Activated T-cell treated with anti-CD3 and anti-CD28 coated beads for 48 hours (primary cell): ENCODE measurements around the gene SP8.

Experiments used
- DNase-seq: peaks from one replicate; pipeline ENCODE4 v3.0.0-alpha.2; 2020; ENCODE audit warnings: low read depth

Gene SP8

DNA sequence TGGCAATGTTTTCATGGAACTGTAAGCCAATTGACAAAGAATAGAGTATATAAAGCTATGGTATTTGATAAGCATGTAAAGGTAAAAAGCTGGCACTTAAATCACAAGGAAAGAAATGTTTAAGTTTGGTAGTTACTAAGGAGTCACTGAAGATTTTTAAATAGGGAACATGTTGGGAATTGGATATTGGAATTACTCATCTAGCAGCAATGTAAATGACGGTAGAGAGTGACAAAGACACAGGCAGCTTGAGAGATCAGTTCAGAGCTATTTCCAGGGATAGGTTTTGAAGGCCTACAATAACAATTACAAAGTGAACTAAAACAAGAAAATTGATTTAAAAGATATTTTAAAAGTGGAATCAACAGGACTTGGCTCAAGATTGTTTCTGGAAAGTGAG lies 36.8 kb downstream of the SP8 start:
- no peak for DNase-seq

DNA sequence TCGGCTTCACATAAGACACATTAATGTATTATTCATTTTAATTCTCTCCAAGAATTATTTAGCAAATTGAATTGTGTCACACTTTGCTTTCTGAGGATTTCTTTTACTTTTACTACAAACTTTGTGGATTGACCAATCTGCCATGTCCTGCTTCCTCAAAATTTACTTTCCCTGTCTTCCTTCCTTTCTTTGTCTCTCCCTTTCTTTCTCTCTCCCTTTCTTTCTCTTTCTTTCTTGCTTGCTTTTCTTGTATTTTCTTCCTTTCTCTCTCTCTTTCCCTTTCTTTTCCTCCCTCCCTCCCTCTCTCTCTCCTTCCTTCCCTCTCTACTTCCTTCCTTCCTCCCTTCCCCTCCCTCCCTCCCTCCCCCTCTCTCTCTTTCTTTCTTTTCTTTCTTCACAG lies 37.8 kb downstream of the SP8 start:
- DNase-seq, result no peak

DNA sequence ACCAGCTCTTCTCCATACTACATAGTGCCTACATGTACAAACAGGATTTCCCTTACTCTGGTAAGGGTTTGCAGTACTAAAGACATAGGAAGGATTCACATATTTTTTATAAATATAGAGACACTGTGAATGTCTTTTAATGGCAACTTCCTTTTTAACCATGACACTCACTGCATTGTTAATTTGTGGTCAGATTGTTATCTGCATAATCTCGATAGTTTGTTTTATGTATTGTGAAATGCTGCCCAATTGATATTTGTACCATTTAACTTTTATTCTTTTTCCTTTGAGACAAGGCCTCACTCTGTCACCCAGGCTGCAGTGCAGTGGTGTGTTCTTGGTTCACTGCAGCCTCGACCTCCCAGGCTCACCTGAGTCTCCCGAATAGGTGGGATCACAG lies 39.7 kb downstream of the SP8 start:
- DNase-seq, result no peak

DNA sequence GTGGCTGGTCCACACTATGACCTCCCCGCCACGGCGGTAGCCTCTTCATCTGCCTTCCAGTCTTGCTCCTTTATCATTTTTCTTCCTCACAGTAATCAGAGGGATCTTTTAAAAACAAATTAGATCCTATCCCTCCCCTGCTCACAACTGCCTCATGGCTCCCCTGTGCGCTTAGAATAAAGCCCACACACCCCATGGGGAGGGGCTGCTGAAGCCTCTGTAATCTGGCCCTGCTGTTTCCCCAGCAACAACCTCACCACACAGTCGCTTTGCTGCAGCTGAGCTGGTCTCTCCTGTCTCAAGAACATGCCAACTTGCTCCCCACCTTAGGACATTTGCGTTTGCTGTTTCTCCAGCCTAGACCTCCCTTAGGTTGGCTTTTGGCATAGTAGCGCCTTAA lies 41.0 kb downstream of the SP8 start:
- no peak for DNase-seq

DNA sequence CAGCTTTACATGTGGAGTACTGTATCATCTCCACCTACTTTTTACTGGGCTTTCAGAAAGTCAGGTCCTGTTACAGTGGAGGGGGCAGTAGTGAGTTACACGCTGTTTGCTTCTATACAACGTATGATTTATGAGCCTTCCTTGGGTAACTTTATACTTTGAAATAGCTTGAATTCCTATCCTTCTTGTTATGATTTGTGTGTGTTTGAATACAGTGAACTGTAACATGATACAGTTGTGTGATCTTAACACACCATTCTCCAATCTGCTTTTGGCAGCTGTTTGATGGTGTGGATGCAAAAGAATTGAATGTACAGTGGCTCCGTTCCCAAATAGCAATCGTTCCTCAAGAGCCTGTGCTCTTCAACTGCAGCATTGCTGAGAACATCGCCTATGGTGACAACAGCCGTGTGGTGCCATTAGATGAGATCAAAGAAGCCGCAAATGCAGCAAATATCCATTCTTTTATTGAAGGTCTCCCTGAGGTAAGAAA lies 41.7 kb downstream of the SP8 start:
- no peak for DNase-seq

DNA sequence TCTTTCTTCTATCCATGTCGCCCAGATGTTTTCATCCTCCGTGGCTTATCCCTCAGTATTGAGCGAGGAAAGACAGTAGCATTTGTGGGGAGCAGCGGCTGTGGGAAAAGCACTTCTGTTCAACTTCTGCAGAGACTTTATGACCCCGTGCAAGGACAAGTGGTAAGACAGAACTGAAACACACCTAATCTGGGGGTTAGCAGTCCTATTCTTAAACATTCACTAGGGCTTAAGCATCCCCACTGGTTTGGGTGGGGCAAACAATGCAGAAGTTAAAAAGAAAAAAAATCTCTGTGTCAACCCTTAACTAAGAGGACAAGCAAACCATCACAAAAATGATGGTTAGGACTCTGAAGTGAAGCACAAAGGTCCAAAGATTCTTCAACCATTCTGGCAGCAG lies 43.8 kb downstream of the SP8 start:
- DNase-seq, result no peak

DNA sequence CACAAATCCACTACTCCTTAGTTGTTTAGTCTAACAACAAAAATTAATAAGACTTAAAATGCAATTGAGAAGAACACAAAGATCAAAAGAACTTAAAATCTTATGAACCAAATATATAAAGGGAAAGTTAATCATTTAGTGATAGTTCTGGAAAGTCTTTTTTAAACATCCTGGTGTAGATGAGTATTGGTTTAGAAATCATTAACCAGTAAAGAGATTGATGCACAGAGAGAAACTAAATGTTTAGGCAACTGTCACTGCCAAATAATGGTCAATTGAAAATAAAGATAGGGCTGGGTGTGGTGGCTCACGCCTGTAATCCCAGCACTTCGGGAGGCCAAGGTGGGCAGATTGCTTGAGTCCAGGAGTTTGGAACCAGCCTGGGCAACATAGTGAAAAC lies 44.9 kb downstream of the SP8 start:
- no peak for DNase-seq

DNA sequence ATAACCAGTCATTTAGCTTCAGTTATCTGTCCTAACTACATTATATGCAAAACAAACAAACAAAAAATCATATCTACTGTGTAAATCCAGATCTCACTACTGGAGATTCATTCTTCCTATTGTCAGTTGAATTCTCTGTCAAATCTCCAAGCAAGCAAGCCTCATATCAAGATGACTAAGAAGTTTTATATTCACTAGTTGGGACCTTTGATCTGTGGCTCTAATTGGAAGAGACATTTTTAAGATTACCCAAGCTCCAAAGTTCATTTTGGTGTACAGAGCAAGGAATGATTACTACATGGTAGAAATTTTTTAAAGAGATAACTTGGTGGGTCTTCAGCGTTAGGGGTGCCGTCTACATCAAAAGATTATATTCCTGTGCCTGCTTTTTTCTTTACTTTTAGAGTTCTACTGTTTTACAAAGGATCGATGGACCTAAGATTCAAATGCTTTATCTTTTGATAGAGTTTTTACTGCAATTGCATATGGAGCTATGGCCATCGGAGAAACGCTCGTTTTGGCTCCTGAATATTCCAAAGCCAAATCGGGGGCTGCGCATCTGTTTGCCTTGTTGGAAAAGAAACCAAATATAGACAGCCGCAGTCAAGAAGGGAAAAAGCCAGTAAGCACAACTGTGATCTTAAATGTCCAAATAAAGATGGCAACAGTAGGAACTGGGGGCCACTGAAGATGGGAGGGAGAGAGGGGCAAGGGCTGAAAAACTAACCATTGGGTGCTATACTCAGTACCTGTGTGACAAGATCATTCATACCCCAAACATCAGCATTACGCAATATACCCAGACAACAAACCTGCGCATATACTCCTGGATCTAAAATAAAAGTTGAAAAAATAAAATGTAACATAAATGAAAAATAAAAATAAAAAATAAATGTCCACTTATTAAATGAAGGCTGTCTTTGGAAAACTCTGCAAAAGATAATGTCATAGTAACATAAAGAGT lies 47.9 kb downstream of the SP8 start:
- no peak for DNase-seq

DNA sequence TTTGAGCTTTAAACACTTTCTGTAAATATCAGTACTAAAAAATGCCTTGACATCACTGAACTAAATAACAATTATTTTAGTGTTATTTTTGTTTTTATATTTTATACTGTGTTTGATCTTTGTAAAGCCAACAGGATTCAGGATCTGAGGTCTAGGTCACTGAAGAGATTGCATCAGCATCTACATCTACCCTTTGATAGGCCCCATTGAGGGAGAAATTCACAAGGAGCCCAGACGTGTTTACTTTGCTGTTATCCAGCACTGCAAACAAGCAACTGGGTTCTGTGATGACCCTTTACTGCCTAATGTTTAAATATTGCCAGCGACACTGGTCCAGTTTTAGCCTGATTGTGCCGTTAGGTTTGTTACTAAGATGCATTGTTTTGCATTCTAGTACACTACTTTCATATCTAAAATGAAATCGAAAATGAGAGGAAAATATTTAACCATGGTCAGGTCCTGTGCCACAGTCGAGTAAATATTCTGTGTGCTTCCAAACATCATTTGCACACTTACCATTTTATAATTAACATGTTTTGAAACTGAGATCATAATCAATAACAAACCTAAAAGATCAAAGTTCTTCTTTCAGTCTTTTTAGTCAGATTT lies 48.7 kb downstream of the SP8 start:
- DNase-seq, result no peak

DNA sequence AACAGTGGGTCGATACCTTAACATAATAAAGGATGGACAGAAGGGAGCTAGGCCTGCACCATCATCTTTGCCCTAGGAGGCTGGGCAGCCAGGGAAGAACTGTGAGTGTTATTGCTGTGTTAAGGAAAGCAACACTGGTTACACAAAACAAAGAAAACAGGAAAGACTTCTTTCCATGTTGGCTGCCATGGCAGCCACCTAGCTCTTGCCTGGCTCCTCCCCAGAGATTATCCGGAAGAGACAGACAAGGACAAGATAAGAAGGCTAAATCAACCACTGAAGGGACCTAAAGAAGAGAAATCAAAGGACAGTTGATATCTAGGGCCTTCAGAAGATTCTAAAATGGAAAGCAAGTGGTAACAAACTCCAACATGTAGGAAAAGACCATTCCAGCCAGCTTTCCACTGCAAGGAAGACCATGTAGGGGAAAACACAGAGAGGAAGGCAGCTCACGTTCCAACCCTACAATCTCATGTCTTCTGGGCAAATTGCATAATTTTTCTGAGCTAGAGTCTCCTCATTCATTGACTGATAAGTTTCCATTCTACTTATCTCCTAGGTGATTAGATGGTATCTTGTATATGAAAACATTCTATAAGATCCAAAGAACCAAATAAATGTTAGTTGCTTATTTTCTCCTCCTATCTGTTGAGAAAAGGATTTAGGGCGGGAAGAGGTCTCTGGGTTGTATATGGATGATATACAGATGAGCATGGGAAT lies 51.2 kb downstream of the SP8 start:
- no peak for DNase-seq
